Measurements from ENCODE around the gene ZC3H8. TPM values are rescaled to one million over a fixed set of nuclear protein-coding genes. Genes with fewer than 3 reads are reported as not detected.

ZC3H8 gene
- polyA plus RNA-seq, 2 of the 4 experiments (the other 2 are of a cell fraction), result 13.2 to 20.2 TPM

GRCh38 chr2:112239862-112240261, 15.0 kb downstream of the ZC3H8 start:
- Histone ChIP-seq H3K4me2 (no peak overlapping the region), H3K27ac (no peak overlapping the region), H3K9me3 (no peaks in the 10 kb centered on the region), H3K4me1 (peaks cover 6% of the 10 kb centered on the region; the same call in 1 of the 3 replicates), H3K4me3 (no peak overlapping the region)
- ChIA-PET POLR2A (no interaction called here), CTCF (no interaction called here)
- 100% methylated on average over 1 of the region's 1 CpG for WGBS (ENCODE audit: missing lambda C conversion rate)
- DNase-seq (ENCODE audit: low read depth in 1 of 2, low spot score in 1 of 2) (no peak), FAIRE-seq (no peak), ATAC-seq (no peak)
- TF ChIP-seq, protein P1, sequence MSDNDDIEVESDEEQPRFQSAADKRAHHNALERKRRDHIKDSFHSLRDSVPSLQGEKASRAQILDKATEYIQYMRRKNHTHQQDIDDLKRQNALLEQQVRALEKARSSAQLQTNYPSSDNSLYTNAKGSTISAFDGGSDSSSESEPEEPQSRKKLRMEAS (IDR thresholded peaks at IDR 0.05), result no peak
- no peak for TF ChIP-seq NR3C1 (IDR thresholded peaks at IDR 0.05)
- TF ChIP-seq MYC (IDR thresholded peaks at IDR 0.05; ENCODE audit: borderline replicate concordance, low read length), result no peak
- no peak for TF ChIP-seq ZC3H11A (IDR thresholded peaks at IDR 0.05)
- no peak for TF ChIP-seq FOSL2 (IDR thresholded peaks at IDR 0.05)
- no peak for TF ChIP-seq FOSL2 (CRISPR knock-in tag; IDR thresholded peaks at IDR 0.05)
- TF ChIP-seq HEYL (CRISPR knock-in tag; IDR thresholded peaks at IDR 0.05), result no peak
- TF ChIP-seq HOXA7 (CRISPR knock-in tag; IDR thresholded peaks at IDR 0.05), result no peak
- TF ChIP-seq FOSB (CRISPR knock-in tag; IDR thresholded peaks at IDR 0.05), result no peak
- no peak for TF ChIP-seq SREBF2 (IDR thresholded peaks at IDR 0.05)
- no peak for TF ChIP-seq REST (IDR thresholded peaks at IDR 0.05)
- TF ChIP-seq HOXB5 (CRISPR knock-in tag; IDR thresholded peaks at IDR 0.05), result no peak
- no peak for TF ChIP-seq EHF (CRISPR knock-in tag; IDR thresholded peaks at IDR 0.05)
- TF ChIP-seq HDAC2 (IDR thresholded peaks at IDR 0.05), result no peak
- TF ChIP-seq, protein P2, sequence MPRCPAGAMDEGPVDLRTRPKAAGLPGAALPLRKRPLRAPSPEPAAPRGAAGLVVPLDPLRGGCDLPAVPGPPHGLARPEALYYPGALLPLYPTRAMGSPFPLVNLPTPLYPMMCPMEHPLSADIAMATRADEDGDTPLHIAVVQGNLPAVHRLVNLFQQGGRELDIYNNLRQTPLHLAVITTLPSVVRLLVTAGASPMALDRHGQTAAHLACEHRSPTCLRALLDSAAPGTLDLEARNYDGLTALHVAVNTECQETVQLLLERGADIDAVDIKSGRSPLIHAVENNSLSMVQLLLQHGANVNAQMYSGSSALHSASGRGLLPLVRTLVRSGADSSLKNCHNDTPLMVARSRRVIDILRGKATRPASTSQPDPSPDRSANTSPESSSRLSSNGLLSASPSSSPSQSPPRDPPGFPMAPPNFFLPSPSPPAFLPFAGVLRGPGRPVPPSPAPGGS (IDR thresholded peaks at IDR 0.05), result no peak
- no peak for TF ChIP-seq ZFP36 (IDR thresholded peaks at IDR 0.05; ENCODE audit: borderline replicate concordance, partially characterized antibody)
- TF ChIP-seq POLR2AphosphoS2 (conservative IDR thresholded peaks at IDR 0.05; ENCODE audit: low read length), result no peak
- TF ChIP-seq RCOR1 (IDR thresholded peaks at IDR 0.05; ENCODE audit: low read depth, low read length), result no peak
- TF ChIP-seq E2F6 (IDR thresholded peaks at IDR 0.05; ENCODE audit: borderline replicate concordance, low read depth), result no peak

- Histone ChIP-seq H3K27ac (no peak overlapping the region), H3K9me3 (no peaks in the 10 kb centered on the region), H3K4me2 (no peak overlapping the region), H3K4me1 (peaks cover under 1% of the 10 kb centered on the region; the same call in 1 of the 3 replicates), H3K4me3 (no peak overlapping the region)
- no peak for ATAC-seq
- FAIRE-seq, result no peak
- DNase-seq (ENCODE audit: low read depth in 1 of 2, low spot score in 1 of 2), result no peak
- TF ChIP-seq MAZ (IDR thresholded peaks at IDR 0.05; ENCODE audit: borderline replicate concordance, low read depth, low read length), result no peak
- TF ChIP-seq GATA3 (IDR thresholded peaks at IDR 0.05; ENCODE audit: borderline replicate concordance), result no peak
- TF ChIP-seq TP53 (CRISPR knock-in tag; IDR thresholded peaks at IDR 0.05), result no peak
- TF ChIP-seq MAFK (IDR thresholded peaks at IDR 0.05; ENCODE audit: partially characterized antibody), result peak; percentile 87
- WGBS (ENCODE audit: missing lambda C conversion rate), result 90% methylated on average over 3 of the region's 3 CpGs
- CTCF ChIA-PET, result no interaction called here
- POLR2A ChIA-PET, result no interaction called here
Observed at GRCh38 chr2:112230371-112230770, 24.5 kb downstream of the ZC3H8 start.

All from A549 (cell line).